Astrocyte of the hippocampus (primary cell): Measurements from ENCODE around the gene MYO5A.
"Not testable (repeated sequence)": the region's sequence is repeated elsewhere in the genome, so short reads cannot be mapped to it uniquely, and the experiment has no call there.

Experiments
- DNase-seq: peaks from one replicate; pipeline ENCODE4 v3.0.0; 2011; ENCODE audit warnings: low read depth, low spot score

Gene MYO5A

GRCh38 chr15:52463638-52464037, 65.0 kb downstream of the MYO5A start:
- DNase-seq: no peak

GRCh38 chr15:52462806-52463360, 65.8 kb downstream of the MYO5A start:
- DNase-seq: no peak

- not testable (repeated sequence) for DNase-seq
Measured at GRCh38 chr15:52459701-52460100, 69.0 kb downstream of the MYO5A start.

- DNase-seq: not testable (repeated sequence)
Measured at GRCh38 chr15:52459265-52459664, 69.4 kb downstream of the MYO5A start.

DNA sequence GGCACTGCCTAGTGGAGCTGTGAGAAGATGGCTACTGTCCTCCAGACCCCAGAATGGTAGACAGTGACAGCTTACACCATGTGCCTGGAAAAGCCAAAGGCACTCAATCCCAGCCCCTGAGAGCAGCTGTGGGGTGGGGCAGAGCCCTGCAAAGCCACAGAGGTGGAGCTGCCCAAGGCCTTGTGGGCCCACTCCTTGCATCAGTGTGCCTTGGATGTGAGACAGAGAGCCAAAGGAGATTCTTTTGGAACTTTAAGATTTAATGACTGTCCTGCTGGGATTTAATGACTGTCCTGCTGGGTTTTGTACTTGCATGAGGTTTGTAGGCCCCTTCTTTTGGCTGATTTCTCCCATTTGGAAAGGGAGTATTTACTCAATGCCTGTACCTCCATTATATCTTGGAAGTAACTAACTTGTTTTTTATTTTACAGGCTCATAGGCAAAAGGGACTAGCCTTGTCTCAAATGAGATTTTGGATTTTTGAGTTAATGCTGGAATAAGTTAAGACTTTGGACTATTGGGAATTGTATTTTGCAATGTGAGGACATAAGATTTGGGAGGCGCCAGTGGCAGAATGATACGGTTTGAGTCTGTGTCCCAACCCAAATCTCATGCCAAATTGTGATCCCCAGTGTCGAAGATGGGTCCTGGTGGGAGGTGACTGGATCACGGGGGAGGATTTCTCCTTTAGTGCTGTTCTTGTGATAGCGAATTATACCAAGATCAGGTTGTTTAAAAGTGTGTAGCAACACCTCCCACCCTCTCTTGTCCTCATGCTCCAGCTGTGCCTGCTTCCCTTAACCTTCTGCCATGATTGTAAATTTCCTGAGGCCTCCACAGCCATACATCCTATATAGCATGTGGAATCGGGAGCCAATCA, 80.4 kb downstream of the MYO5A start:
- DNase-seq: no peak

- no peak for DNase-seq
Measured at GRCh38 chr15:52445954-52446353, 82.7 kb downstream of the MYO5A start.

DNA sequence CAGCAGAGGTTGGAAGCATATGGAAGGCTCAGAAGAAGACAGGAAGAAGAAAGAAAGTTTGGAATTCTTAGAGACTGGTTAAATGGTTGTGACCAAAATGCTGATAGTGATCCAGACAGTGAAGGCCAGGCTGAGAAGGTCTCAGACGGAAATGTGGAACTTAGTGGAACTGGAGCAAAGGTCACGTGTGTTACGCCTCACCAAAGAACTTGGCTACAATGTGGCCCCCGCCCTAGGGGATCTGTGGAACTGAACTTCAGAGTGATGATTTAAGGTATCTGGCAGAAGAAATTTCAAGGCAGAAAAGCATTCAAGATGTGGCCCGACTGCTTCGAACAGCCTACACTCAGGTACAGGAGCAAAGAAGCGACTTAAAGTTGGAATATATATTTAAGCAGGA, 83.1 kb downstream of the MYO5A start:
- DNase-seq: no peak

- not testable (repeated sequence) for DNase-seq
Measured at GRCh38 chr15:52443205-52443604, 85.5 kb downstream of the MYO5A start.

DNA sequence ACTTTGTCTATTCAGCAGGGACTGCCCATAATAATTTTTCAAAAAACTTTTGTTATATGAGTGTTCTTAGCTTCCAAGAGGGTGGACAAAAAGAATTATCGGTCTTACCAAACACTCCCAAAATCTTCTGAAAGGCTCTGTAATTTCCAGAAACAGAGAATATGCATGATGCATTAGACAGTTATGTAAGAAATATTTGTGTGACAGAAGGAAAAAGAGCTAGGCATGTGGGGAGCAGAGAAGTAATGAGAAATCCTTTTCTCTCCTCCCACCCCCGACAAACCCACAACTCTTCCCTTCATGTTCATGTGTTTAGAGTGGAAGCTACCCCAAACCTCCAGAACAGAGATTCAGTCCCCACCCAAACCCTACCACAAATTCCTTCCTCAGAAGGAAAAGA, 86.8 kb downstream of the MYO5A start:
- DNase-seq: peak; percentile 44

GRCh38 chr15:52440946-52441345, 87.7 kb downstream of the MYO5A start:
- DNase-seq: no peak

DNA sequence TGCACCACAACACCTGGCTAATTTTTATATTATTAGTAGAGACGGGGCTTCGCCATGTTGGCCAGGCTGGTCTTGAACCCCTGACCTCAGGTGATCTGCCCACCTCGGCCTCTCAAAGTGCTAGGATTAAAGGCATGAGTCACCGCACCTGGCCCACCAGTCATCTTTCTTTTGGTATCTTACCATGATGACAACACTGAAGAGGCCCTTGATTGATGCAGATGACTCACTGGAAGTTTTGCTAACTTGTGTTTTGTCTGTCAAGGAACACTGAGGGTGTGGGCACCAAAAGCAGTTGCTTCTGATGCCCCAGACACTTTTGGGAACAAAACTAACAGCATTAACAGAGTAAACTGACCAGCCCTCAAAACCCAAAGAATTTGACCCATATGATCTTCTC, 88.3 kb downstream of the MYO5A start:
- DNase-seq: peak; percentile 19

GRCh38 chr15:52439470-52439869, 89.2 kb downstream of the MYO5A start:
- no peak for DNase-seq

GRCh38 chr15:52439042-52439441, 89.6 kb downstream of the MYO5A start:
- DNase-seq: not testable (repeated sequence)

DNA sequence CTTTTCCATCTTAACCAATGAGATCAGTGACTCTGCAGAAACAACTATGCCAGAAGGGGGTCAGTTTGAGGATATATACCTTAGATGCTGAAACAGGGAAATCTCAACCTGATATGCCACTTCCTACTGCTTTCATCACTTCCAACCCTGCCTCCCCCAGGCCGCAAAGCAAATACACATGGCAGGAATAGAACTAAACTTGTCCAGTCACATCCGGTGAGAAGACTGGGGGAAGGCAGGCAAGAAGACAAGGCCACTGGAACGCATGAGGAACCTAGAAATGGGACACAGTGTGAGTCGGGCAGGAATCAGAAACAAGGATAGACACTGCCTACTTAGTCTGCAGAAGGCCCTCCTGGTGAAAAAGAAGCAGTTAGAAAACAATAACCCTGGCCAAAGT, 90.6 kb downstream of the MYO5A start:
- DNase-seq: no peak

DNA sequence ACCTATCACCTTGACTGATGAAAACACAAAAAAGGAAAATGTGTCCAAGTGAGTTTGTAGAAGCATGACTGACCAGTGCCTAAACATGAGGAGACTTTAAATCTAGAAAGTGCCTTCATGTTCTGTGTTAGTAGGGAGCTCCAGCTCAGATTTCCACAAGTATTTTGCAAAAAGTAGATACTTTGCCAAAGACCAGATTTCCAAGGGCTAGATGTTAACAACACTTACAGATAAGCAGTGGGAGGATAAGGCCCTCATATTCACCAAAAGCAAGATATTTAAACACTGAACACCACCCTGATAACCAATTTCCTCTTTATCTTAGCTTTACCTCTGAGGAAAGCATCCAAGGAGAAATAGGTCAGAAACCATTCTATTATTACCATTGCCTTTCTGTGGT, 91.0 kb downstream of the MYO5A start:
- DNase-seq: no peak

DNA sequence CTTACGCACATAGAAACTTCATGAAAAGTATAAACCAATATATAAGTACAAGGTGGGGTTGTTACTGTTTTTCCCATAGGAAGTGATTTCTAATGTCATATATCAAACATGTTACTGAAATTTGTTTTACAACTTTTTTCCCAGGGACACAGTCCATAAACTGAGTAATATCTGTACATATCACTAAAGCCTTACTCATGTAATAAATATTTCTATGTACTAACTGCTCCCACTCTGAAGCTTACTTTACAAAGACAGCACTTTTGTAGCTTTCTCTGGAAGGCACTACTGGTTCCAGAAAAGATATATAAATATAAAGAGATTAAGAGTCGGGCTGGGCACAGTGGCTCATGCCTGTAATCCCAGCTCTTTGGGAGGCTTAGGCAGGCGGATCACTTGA, 91.7 kb downstream of the MYO5A start:
- DNase-seq: no peak

DNA sequence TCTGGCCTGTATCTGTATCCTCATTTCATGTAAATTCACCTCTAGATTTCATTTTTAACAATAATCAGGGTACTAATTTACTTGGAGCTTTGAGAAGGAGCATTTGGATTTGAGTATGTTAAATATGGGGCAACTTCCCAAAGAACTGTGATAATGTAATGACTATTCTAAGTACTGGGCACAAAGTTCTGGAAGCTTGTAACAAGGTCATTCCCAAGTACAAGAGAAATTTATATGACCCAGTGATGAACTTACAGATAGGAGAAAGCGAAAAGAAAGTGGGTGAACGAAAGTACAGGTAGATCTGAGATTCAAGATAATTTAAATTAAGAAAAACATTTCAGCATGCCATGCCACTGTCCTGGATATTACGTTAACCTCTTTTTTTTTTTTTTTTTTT, 93.8 kb downstream of the MYO5A start:
- DNase-seq: no peak

DNA sequence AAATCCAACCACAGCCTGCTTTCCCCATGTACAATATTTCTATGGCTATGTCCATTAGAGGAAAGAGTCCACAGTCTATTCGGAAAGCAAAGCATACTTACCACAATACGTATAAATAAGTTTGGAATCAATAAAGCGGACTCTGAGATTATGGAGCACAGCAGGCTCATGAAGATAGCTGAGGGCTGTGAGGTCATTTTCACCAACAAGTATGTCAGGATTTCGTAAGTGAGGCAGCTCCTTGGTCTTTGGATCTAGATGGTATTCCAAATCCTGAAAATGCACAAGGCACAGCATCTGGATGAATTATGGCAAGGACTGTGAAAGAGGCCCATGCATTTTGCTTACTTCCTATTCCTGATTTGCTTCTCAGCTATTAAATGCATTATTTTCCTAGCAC, 100.4 kb downstream of the MYO5A start:
- DNase-seq: peak; percentile 22

GRCh38 chr15:52427804-52428203, 100.9 kb downstream of the MYO5A start:
- peak; percentile 83 for DNase-seq

DNA sequence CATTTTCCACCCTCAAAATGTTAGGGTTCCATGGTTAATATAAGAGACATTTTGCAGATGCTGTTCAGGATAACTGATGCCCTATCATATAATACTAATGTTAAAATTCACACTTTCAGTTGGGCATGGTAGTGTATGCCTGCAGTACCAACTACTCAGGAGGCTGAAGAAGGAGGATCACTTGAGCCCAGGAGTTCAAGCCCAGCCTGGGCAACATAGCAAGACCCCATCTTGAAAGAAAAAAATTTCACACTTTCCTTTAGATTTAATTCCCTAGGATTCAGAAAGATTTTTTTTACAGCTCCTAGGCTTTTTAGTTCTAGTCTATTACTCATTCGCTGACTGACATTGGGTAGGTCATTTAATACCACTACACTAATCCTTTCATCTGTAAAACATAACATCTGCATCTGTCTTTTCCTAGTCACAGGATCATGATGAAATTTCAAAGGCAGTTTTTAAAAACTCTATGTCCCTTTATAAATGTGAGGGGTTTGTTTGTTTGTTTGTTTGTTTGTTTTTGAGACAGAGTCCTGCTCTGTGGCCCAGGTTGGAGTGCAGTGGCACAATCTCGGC, 103.7 kb downstream of the MYO5A start:
- DNase-seq: no peak

GRCh38 chr15:52423852-52424251, 104.8 kb downstream of the MYO5A start:
- DNase-seq: no peak

GRCh38 chr15:52422001-52422400, 106.7 kb downstream of the MYO5A start:
- DNase-seq: no peak

GRCh38 chr15:52421029-52421428, 107.7 kb downstream of the MYO5A start:
- no peak for DNase-seq
